ENCODE results near the gene TTC31.
"Not testable (repeated sequence)": the region's sequence is repeated elsewhere in the genome, so short reads cannot be mapped to it uniquely, and the experiment has no call there.

The TTC31 gene

DNA sequence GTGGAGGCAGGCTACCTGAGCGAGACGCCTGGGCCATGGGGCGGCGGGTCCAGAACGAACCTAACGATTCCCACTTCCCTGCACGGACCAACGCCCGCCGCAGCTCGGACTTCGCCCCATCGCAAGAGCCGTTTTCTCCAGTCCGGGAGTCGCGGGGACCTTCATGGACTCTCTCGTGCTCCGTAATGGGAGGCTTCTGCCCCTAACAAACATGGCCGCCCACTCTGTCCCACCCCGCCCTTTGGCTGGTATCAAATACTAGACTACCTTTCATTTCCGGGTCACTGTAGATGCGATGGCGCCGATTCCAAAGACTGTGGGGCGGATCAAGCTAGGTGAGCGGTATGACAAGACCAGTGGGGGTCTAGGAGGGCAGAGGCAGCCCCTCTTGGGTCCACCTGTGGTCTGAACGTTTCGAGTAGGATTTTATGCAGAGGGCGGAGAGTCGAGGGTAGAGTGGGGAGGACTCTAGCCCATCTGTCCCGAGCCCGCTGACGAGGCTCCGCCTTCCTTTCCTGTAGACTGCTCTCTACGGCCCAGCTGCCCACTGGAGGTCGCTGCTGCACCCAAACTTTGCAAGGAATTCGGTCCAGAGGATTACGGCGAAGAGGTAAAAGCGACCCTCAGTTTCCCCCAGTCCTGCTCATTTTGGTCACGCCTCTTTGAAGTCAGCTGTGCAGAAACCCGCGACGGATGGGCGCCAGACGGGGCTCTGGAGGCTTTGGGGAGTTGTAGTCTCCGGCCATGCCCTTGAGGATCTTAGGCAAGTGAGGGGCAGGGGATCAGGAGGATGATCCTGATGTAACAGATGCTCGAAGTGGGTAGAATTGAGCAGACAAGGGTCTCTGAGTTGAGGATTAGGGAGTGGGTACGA, at the start of gene TTC31, which contains the start of gene CCDC142:
TTC31 (plus strand) TSS at position 281 of the 874 bp plus-strand sequence; CDS start at position 296, 15 bp downstream.
CCDC142 (minus strand) TSS at position 198 of the 874 bp plus-strand sequence; CDS start at position 37, 161 bp downstream.
- DNase-seq, result peak; percentile 87

DNA sequence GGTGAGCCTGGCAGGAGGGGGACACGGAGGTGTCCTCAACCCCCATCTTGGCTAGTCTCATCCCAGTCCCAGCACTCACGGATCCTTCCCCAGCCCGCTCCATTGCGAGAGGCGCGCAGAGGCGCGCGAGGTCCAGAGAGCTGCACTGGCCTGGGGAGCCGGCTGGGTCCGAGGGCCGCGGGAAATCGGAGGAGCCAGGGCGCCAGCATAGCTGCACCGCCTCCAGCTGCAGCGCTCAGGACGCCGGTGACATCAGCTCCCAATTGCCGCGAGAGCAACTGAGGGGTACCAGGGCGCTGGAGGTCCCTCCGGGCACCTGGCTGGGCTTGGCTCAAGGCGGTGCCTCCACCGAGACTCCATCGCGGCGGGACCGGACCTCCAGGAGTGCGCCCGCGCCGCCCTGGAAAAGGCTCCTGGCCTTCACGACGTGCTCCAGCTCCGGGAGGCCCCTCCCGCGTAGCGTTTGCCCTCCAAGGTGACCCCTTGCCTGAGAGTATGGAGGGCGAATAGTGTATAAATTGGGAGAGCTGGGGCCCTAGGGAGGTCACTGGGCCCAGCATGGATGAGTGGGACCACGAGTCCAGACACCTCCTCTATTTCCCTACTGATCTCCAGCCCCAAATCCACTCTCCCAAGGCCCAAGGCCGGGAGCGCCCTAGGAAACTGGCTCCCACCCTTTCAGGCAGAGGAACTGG, 46.6 kb upstream of the TTC31 start:
- DNase-seq, result no peak

- DNase-seq, result no peak
Observed at GRCh38 chr2:74436848-74437695, 45.8 kb upstream of the TTC31 start.

DNA sequence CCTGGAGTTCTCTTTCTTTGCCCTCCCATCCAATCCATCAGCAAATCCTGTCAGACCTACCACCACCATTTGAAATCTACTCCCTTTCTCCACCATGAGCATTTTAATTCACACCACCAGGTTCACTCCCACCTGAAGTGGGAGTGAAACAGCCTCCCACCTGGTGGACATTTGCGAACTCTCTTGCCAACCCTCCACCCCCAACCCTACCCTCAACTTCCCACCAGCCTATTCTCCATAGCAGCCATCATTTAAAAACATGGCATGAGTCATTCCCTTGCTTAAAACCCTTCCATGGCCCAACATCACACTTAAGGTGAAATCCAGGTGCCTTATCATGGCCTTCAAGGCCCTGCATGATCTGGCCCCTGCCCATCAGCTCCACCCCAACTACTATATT, 44.6 kb upstream of the TTC31 start:
- DNase-seq, result no peak

GRCh38 chr2:74439373-74439772, 43.5 kb upstream of the TTC31 start:
- no peak for DNase-seq

- no peak for DNase-seq
Observed at GRCh38 chr2:74439803-74440377, 43.0 kb upstream of the TTC31 start.

GRCh38 chr2:74440378-74441169, 42.3 kb upstream of the TTC31 start:
- peak; percentile 92 for DNase-seq

GRCh38 chr2:74441170-74441689, 41.7 kb upstream of the TTC31 start:
- no peak for DNase-seq

DNA sequence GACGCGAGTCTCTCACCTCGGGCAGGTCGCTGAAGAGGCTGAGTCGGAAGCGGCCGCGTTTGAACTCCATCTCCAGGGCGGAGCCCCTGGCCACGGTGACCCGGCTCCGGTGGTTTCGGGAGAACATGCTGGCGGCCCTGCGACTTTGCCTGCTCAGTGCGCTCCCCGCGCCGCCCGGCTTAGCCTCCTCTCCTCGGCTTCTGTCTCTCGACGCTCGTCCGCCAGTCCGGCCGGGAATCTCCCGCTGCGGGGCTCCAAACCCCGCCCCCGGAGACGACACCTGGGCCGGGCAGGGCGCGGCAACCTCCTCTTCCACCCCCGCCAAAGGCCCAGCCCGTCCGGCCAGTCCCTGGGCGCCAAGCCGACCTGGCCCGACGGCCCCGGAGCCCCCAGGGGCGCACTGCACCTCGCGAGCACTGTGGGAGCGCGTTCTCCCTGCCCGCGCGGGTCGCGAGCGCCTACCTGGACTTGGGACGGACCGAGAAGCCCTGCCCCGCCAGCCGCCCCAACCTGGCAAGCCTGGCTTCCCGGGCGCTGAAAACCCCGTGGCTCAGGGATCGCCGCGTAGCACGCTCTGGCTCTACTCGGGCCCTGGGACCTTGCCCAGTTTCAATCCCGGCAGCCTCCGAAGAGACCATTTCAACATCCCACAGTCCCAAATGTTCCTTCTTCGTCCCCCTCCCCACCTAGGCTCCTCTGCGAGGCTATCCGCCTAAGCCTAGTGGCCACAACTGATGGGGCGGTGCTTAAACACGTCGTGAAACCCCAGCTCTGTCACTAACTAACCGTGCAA, 41.0 kb upstream of the TTC31 start, which contains the start of gene RTKN:
RTKN (minus strand) TSS at position 248 of the 793 bp plus-strand sequence; CDS start at position 127, 121 bp downstream.
- DNase-seq, result no peak

GRCh38 chr2:74442483-74443297, 40.2 kb upstream of the TTC31 start:
- DNase-seq, result not testable (repeated sequence)

- DNase-seq, result no peak
Observed at GRCh38 chr2:74444498-74445318, 38.2 kb upstream of the TTC31 start.

DNA sequence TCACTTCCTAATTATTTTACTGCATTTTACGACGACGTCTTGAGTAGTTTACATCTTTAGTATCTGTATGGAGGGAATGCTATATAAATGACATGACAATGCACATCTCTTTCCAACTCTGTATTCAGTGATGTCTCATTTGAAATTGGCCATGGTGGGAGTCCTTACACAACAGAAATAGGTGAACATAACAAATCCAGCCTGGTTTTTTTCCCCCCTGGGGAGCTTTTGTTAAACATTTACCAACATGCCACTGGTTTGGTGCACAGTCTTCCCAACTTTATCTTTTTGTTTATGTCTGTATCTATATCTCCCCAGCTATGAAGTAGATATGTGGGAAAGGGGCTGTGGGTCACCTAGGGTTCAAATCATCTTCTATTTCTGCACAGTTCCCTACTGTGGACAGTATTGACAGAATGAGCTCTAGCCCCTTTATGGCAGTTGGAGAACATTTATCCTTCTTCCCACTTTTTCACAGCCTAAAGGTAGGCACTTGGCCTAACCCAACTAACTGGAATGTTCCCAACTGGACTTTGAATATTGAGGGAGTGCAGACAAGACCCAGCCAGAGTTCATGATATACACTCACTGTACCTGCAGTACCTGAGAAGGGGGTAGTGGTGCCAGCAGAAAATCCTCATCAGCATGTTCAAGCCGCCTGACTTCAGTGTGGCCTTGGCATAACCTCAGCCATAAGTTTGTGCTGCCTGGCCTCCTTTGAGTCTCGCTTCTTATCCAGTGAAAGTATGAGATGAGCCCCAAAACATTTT, 35.5 kb upstream of the TTC31 start:
- DNase-seq, result no peak

DNA sequence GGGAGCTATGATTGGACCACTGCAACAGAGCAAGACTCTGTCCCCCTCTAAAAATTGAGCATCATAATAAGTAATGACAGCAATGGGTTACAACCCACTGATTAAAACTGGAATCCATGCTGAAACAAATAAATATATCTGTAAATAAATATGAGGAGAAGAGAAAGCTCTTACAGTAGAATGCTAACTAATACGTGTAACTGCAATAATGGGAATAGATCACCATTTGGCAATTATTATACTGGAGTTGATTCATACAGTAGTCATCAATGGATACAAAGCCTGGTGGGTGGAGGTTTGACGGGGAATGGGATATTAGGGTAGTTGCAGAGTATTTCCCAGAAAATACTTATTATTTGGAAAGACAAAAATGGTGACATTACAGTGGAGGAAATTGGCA, 34.1 kb upstream of the TTC31 start:
- no peak for DNase-seq

- DNase-seq, result no peak
Observed at GRCh38 chr2:74450570-74451190, 32.2 kb upstream of the TTC31 start.

DNA sequence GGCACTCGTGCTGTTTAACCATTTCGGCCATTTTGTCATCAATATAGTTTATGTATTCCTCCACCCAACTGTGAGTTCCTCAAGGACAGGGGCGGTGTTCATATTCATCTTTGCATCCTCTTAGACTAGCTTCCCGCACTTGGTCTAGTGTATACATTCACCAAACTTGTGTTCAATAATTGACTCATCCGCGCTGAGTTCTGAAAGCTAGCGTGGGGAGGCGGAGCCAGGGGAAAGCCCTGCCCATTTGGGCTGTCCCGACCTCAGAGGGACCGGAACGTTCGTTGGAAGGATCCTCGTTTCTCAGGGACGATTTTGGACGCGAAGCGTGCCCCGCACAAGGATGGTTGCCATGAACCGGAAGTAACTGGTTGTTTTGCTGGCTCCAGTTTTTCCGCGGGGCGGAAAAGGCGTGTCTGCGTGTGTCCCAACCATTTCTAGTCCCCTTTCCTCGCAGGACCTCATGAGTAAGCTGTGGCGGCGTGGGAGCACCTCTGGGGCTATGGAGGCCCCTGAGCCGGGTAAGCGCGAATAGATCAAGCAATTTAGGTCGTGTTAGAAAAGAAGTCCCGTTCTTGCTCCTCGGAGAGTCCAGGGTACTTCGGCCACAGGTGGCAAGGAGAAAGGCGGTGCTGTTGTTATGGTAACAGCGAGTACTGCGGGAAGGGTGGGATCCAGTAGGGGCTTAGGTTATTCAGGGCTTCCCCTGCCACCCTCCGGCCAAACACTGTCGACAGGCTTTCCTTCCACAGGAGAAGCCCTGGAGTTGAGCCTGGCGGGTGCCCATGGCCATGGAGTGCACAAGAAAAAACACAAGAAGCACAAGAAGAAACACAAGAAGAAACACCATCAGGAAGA, 28.0 kb upstream of the TTC31 start, which contains the start of gene INO80B:
INO80B (plus strand) TSS at position 434 of the 858 bp plus-strand sequence; CDS start at position 464, 30 bp downstream.
- peak; percentile 94 for DNase-seq

DNA sequence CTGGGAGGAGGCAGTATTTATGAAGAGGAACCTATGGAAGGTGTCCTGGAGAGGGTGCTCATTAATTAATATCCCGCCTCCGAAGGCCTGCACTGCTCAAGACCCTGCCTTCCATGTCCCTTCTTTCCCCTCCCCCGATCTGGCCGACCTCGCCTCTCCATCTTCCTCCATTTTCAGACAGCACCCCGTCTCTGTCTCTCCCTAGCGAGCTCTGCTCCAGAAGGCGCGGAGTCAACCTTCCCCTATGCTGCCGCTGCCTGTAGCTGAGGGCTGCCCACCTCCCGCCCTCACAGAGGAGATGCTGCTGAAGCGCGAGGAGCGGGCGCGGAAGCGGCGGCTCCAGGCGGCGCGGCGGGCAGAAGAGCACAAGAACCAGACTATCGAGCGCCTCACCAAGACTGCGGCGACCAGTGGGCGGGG, 25.7 kb upstream of the TTC31 start:
- no peak for DNase-seq
